SK-N-SH treated with all-trans-retinoic acid at 6 μM for 48 hours (cell line): ENCODE data around the gene ADAM8.

ENCODE experiments used
- ATAC-seq: fragments of 200-7000 bp; cut with Tn5 transposase; 3 replicates; pipeline ENCODE4 v1.9.1; 2020; ENCODE audit warnings: mild to moderate bottlenecking, moderate library complexity
- ARNTL ChIP-seq: fragments of 450-650 bp; formaldehyde crosslinking; IDR thresholded peaks from 2 replicates; pipeline ENCODE4 v1.5.0; 2020; ENCODE audit warnings: low read depth, mild to moderate bottlenecking, moderate library complexity, borderline replicate concordance
- BACH2 ChIP-seq: fragments of 250-450 bp; sonication (Bioruptor Pico); IDR thresholded peaks from 2 replicates; pipeline ENCODE4 v1.9.0; 2021; ENCODE audit warnings: mild to moderate bottlenecking, borderline replicate concordance
- CREB5 ChIP-seq: fragments of 250-450 bp; sonication (Bioruptor Pico); IDR thresholded peaks from 2 replicates; pipeline ENCODE4 v1.5.1; 2020; ENCODE audit warnings: low read depth, mild to moderate bottlenecking, moderate library complexity
- CSDC2 ChIP-seq: fragments of 250-450 bp; sonication (Bioruptor Pico); IDR thresholded peaks from 2 replicates; pipeline ENCODE4 v1.5.0; 2020; ENCODE audit warnings: mild to moderate bottlenecking, moderate library complexity
- GLIS3 ChIP-seq: fragments of 250-450 bp; sonication (Bioruptor Pico); IDR thresholded peaks from 2 replicates; pipeline ENCODE4 v1.5.0; 2020; ENCODE audit warnings: mild to moderate bottlenecking, moderate library complexity
- OSR1 ChIP-seq: fragments of 250-450 bp; sonication (Bioruptor Pico); IDR thresholded peaks from 2 replicates; pipeline ENCODE4 v1.8.0; 2022; ENCODE audit warnings: moderate library complexity, mild to moderate bottlenecking, inconsistent platforms
- PATZ1 ChIP-seq: fragments of 250-450 bp; sonication (Bioruptor Pico); IDR thresholded peaks from 2 replicates; pipeline ENCODE4 v1.8.0; 2020; ENCODE audit warnings: mild to moderate bottlenecking, moderate library complexity, borderline replicate concordance
- POU6F1 ChIP-seq: fragments of 250-450 bp; sonication (Bioruptor Pico); IDR thresholded peaks from 2 replicates; pipeline ENCODE4 v1.8.0; 2021; ENCODE audit warnings: low read depth, mild to moderate bottlenecking, moderate library complexity, borderline replicate concordance
- PPARA ChIP-seq: fragments of 250-450 bp; sonication (Bioruptor Pico); IDR thresholded peaks from 2 replicates; pipeline ENCODE4 v1.5.0; 2020; ENCODE audit warnings: mild to moderate bottlenecking, borderline replicate concordance
- SNAI2 ChIP-seq: fragments of 250-450 bp; sonication (Bioruptor Pico); IDR thresholded peaks from 2 replicates; pipeline ENCODE4 v1.5.0; 2020; ENCODE audit warnings: mild to moderate bottlenecking, moderate library complexity
- TOX ChIP-seq: fragments of 250-450 bp; sonication (Bioruptor Pico); IDR thresholded peaks from 2 replicates; pipeline ENCODE4 v1.8.0; 2021; ENCODE audit warnings: mild to moderate bottlenecking, moderate library complexity, borderline replicate concordance
- TSHZ2 ChIP-seq: fragments of 250-450 bp; sonication (Bioruptor Pico); IDR thresholded peaks from 2 replicates; pipeline ENCODE4 v1.5.0; 2020; ENCODE audit warnings: mild to moderate bottlenecking, moderate library complexity
- ZFP3 ChIP-seq: fragments of 250-450 bp; sonication (Bioruptor Pico); IDR thresholded peaks from 2 replicates; pipeline ENCODE4 v1.5.0; 2020; ENCODE audit warnings: mild to moderate bottlenecking, moderate library complexity
- ZNF565 ChIP-seq: fragments of 450-650 bp; formaldehyde crosslinking; conservative IDR thresholded peaks from 2 replicates; pipeline ENCODE4 v1.5.0; 2020; ENCODE audit warnings: low read depth, mild to moderate bottlenecking, moderate library complexity
- ZNF70 ChIP-seq: fragments of 450-650 bp; formaldehyde crosslinking; IDR thresholded peaks from 2 replicates; pipeline ENCODE4 v1.5.0; 2020; ENCODE audit warnings: mild to moderate bottlenecking, moderate library complexity
- ZNF8 ChIP-seq: fragments of 450-650 bp; formaldehyde crosslinking; IDR thresholded peaks from 2 replicates; pipeline ENCODE4 v1.5.0; 2020; ENCODE audit warnings: mild to moderate bottlenecking, moderate library complexity

The ADAM8 gene

GRCh38 chr10:133259602-133259989, 17.1 kb downstream of the ADAM8 start:
- ATAC-seq = peak; percentile 3
- no peak for TF ChIP-seq BACH2 (CRISPR knock-in tag)
- TF ChIP-seq PATZ1 (CRISPR knock-in tag) = no peak
- no peak for TF ChIP-seq ZNF565 (CRISPR knock-in tag)
- no peak for TF ChIP-seq PPARA (CRISPR knock-in tag)
- TF ChIP-seq, all 23 proteins: peak for 0

GRCh38 chr10:133258818-133259601, 17.7 kb downstream of the ADAM8 start:
- TF ChIP-seq GLIS3 = no peak
- TF ChIP-seq PPARA (CRISPR knock-in tag) = no peak
- 0 out of 2 replicates have a peak, but pooled peaks have one; percentile 31 for TF ChIP-seq TOX (CRISPR knock-in tag)
- TF ChIP-seq BACH2 (CRISPR knock-in tag) = no peak
- TF ChIP-seq ARNTL = no peak
- no peak for TF ChIP-seq OSR1 (CRISPR knock-in tag)
- peak; percentile 60; the same call in 1 of the 2 replicates for TF ChIP-seq CSDC2 (CRISPR knock-in tag)
- no peak for TF ChIP-seq ZFP3 (CRISPR knock-in tag)
- no peak for TF ChIP-seq ZNF70 (CRISPR knock-in tag)
- no peak for TF ChIP-seq POU6F1 (CRISPR knock-in tag)
- TF ChIP-seq, all 23 proteins: peak for 2

GRCh38 chr10:133258066-133258817, 18.4 kb downstream of the ADAM8 start:
- no peak for TF ChIP-seq SNAI2 (CRISPR knock-in tag)
- TF ChIP-seq CSDC2 (CRISPR knock-in tag) = no peak
- no peak for TF ChIP-seq POU6F1 (CRISPR knock-in tag)
- no peak for TF ChIP-seq TOX (CRISPR knock-in tag)
- TF ChIP-seq ZNF8 = no peak
- TF ChIP-seq TSHZ2 (CRISPR knock-in tag) = no peak
- ATAC-seq = no peak

More at GRCh38 chr10:133258818-133259601, 17.7 kb downstream of the ADAM8 start:
- peak; percentile 71 for ATAC-seq

GRCh38 chr10:133257489-133258065, 19.1 kb downstream of the ADAM8 start:
- ATAC-seq = no peak
- TF ChIP-seq ZNF8 = no peak
- no peak for TF ChIP-seq ARNTL
- no peak for TF ChIP-seq SNAI2 (CRISPR knock-in tag)
- TF ChIP-seq CREB5 = no peak
- TF ChIP-seq PATZ1 (CRISPR knock-in tag) = no peak
- TF ChIP-seq OSR1 (CRISPR knock-in tag) = no peak
- no peak for TF ChIP-seq ZNF565 (CRISPR knock-in tag)
- TF ChIP-seq TSHZ2 (CRISPR knock-in tag) = no peak
- no peak for TF ChIP-seq GLIS3
- no peak for TF ChIP-seq CSDC2 (CRISPR knock-in tag)
